ENCODE results near the gene BCOR.

DNA sequence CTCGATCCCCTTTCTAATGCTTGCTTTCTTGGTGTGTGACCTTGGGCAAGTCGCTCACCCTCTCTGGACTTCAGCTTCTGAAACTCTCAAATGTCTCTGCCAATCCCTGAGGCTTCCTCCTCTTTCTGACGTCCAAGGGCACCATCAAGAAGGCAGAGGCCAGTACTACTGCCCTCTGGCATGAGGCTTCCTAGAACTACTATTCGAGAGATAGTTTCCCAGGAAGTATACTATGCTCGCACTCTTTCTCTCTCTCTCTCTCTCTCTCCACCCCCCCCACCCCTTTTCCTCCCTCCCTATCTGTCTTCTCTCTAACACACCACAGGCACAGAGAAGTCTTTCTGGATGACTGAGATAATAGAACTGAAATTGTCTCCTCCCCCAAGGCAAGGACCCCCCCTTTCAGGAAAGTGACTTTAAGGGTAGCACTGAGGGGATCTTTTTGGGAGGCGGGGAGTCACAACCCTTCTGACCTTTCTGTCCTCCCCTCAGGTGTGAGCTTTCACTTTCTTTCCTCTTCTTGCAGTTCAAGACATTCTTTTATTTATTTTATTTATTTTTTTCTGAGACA lies 20.0 kb upstream of the BCOR start:
- TF ChIP-seq, protein P1, sequence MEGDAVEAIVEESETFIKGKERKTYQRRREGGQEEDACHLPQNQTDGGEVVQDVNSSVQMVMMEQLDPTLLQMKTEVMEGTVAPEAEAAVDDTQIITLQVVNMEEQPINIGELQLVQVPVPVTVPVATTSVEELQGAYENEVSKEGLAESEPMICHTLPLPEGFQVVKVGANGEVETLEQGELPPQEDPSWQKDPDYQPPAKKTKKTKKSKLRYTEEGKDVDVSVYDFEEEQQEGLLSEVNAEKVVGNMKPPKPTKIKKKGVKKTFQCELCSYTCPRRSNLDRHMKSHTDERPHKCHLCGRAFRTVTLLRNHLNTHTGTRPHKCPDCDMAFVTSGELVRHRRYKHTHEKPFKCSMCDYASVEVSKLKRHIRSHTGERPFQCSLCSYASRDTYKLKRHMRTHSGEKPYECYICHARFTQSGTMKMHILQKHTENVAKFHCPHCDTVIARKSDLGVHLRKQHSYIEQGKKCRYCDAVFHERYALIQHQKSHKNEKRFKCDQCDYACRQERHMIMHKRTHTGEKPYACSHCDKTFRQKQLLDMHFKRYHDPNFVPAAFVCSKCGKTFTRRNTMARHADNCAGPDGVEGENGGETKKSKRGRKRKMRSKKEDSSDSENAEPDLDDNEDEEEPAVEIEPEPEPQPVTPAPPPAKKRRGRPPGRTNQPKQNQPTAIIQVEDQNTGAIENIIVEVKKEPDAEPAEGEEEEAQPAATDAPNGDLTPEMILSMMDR (IDR thresholded peaks at IDR 0.05), result no peak
- TF ChIP-seq POLR2A (IDR thresholded peaks at IDR 0.05; ENCODE audit: low read depth), result no peak
- no peak for TF ChIP-seq EP300 (IDR thresholded peaks at IDR 0.05)
- no peak for TF ChIP-seq POLR2AphosphoS5 (IDR thresholded peaks at IDR 0.05)

Data from esophagus muscularis mucosa (tissue), 4 donors.